EL (cell line): ENCODE measurements around the gene ELN.

Source experiments
- DNase-seq: peaks from one replicate; pipeline ENCODE4 v3.0.0-alpha.2; 2016

The ELN gene

DNA sequence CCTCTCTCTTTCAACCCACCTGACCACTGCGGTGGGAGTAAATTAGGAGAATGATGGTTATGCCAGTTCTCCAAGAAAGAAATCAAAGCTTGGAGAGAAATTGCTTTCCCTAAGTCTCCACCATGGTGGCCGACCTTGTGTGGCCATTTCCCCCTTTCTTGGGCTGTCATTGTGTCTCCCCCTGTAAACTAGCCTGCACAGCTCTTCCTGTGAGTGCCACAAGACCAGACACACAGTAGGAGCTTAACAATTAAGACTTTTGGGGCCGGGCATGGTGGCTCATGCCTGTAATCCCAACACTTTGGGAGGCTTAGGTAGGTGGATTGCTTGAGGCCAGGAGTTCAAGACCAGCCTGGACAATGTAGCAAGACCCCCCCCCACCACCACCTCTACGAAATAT, 36.7 kb downstream of the ELN start:
- DNase-seq, result no peak

DNA sequence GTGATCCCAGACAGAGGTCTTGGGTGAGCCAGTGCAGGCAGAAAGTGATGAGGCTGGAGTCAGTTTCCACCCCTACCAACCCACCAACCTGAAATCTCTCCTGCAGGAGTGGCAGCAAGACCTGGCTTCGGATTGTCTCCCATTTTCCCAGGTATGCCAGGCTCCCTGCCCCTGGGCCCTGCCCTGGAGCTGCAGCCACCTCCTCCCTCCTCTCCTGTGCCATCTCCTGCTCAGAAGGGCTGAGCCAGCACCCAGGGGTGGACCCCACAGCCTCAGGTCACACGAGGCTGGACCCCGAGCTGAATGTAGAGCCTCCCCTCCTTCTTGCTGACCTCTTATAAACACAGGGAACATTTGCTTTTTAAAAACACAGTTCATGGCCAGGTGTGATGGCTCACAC, 38.7 kb downstream of the ELN start:
- DNase-seq, result no peak

DNA sequence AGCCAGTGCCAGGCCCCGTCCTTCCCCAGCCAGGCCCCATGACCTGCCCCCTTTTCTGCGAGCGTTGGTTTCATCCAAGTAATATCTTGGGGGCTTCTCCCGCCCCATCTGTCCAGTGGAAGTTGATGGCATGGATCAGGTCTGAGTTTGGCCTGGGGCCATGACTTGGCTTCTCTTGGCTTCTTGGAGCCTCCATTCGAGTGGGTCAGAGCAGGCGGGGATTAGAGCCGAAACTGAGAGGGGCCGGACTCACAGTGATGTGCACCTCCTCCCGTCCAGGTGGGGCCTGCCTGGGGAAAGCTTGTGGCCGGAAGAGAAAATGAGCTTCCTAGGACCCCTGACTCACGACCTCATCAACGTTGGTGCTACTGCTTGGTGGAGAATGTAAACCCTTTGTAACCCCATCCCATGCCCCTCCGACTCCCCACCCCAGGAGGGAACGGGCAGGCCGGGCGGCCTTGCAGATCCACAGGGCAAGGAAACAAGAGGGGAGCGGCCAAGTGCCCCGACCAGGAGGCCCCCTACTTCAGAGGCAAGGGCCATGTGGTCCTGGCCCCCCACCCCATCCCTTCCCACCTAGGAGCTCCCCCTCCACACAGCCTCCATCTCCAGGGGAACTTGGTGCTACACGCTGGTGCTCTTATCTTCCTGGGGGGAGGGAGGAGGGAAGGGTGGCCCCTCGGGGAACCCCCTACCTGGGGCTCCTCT, 40.6 kb downstream of the ELN start:
- no peak for DNase-seq

DNA sequence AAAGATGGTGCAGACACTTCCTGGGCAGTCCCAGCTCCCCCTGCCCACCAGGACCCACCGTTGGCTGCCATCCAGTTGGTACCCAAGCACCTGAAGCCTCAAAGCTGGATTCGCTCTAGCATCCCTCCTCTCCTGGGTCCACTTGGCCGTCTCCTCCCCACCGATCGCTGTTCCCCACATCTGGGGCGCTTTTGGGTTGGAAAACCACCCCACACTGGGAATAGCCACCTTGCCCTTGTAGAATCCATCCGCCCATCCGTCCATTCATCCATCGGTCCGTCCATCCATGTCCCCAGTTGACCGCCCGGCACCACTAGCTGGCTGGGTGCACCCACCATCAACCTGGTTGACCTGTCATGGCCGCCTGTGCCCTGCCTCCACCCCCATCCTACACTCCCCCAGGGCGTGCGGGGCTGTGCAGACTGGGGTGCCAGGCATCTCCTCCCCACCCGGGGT, 41.1 kb downstream of the ELN start:
- DNase-seq, result no peak

GRCh38 chr7:74069790-74070618, 42.0 kb downstream of the ELN start:
- DNase-seq, result no peak

DNA sequence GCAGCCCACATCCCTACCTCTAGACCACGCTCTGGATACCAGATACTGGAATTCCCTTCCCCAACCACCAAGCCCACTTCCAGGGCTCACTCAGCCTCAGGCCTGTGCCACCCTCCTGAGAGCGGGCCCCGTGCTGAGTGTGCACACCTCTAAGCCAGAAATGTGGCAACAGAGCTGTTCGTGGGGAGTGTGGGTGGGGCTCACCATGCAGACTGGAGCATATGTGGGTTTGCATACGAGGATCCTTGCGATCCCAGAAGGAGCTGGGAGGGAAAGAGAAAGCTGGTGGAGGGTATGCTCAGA, 42.6 kb downstream of the ELN start:
- no peak for DNase-seq

DNA sequence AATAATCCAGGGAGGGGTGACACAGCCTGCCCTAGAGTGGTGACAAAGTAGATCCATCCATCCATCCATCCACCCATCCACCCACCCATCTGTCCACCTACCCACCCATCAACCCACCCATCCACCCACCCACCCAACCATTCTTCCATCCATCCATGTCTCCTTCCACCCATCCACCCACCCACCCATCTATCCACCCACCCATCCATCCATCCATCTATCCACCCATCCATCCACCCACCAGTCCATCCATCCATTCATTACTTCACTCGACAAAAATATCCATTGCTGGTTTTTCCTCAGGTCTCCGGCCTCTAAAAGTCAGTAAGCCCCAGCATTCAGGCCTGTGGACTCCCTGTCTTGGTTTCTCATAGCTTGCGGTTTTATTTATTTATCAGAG, 43.1 kb downstream of the ELN start:
- DNase-seq, result no peak

DNA sequence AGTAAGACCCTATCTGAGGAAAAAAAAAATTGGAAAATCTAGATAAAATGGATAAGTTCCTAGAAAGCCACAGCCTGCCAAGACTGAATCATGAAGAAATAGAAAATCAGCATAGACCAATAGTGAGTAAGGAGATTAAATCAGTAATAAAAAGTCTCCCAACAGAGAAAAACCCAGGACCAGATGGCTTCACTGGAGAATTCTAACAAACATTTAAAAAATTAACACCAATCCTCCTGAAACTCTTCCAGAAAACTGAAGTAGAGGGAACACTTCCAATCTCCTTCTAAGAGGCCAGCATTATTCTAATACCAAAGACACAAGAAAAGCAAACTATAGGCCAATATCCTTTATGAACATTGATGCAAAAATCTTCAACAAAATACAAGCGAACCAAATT, 46.8 kb downstream of the ELN start:
- DNase-seq, result no peak

DNA sequence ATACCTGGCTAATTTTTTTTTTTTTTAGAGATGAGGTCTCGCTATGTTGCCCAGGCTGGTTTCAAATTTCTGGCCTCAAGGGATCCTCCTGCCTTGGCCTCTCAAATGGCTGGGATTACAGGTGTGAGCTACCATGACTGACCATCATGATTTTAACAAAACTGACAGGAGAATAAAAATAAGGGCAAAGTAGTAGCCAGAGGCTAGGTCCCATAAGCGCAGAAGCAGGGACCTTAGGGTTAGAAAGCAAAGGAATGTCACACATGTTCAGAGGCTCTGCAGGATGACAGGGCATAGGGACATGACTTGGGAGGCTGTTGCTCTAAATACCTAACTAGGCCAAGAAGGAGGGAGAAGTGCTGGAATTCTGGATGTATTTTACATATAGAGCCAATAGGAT, 50.5 kb downstream of the ELN start:
- no peak for DNase-seq

- no peak for DNase-seq
These were observed 54.8 kb downstream of the ELN start for GRCh38 chr7:74082770-74083116.

GRCh38 chr7:74083117-74083876, 55.3 kb downstream of the ELN start, which contains the start of gene LIMK1:
LIMK1 (plus strand) TSS chr7:74083804; CDS start chr7:74083991, 187 bp downstream.
- peak; percentile 80 for DNase-seq

GRCh38 chr7:74083928-74084721, 56.2 kb downstream of the ELN start:
- peak; percentile 82 for DNase-seq

- no peak for DNase-seq
These were observed 57.0 kb downstream of the ELN start for GRCh38 chr7:74084722-74085578.

- no peak for DNase-seq
These were observed 59.9 kb downstream of the ELN start for GRCh38 chr7:74087791-74088453.

GRCh38 chr7:74092321-74092963, 64.5 kb downstream of the ELN start:
- no peak for DNase-seq

- DNase-seq, result no peak
These were observed 65.0 kb downstream of the ELN start for GRCh38 chr7:74092964-74093471.

DNA sequence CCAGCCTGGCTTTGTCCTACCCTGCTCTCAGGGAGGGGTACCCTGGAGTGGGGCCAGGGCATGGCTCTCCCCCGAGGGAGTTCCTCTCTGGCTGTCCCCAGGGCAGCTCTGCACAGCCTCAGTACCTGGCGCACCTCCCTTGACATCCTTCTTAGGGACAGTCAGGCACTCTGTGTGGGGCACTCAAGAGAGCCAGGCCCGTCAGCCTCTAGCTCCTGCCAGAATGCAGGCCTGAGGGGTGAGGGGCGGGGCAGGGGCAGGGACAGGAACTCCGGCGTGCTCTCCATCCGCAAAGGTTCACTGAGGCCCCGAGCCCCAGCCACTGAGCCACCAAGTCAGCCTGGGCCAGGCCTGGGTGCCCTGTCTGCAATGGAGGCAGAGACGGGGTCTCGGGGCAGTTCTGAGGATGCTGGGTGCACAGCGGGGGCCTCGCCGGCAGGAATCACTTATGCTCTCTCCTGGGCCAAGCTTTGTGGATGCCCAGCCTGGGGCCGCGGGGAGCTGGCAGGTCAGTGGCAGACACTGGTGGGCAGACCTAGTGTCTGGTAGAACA, 65.8 kb downstream of the ELN start:
- no peak for DNase-seq

- peak; percentile 96 for DNase-seq
These were observed 66.5 kb downstream of the ELN start for GRCh38 chr7:74094224-74095101.

DNA sequence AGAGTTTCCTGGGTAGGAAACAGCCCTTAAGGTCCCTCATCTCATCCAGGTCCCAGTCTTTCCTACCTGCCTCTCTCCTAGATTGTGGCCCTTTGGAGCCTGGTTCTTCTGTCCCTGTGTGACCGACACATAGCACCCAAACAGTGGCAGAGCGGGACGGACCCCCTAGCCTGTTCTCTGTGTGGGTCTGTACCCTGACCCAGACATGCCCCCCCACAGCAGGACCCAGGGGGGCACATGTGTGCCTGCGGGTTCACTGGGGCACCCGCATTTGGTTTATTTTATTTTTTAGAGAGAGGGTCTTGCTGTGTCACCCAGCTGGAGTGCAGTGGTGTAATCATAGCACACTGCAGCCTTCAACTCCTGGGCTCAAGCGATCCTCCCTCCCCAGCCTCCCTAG, 67.2 kb downstream of the ELN start:
- no peak for DNase-seq
